Stomach (tissue), 9 donors: ENCODE data around the gene ELN. TPM values are rescaled to one million over a fixed set of nuclear protein-coding genes. Genes with fewer than 3 reads are reported as not detected.

Source experiments
- DNase-seq, 2 donors: peaks; one replicate each; pipeline versions ENCODE4 v3.0.0 to v3.0.0-alpha.2; 2013 to 2019
- H3K27ac ChIP-seq, 5 donors: fragments of 200-600 bp in 4 of 5; sonication (generic) in 4 of 5; one replicate each; pipeline ENCODE4 v1.5.1; 2013 to 2019; ENCODE audit warnings: mild to moderate bottlenecking in 1 of 5, moderate library complexity in 1 of 5
- H3K27me3 ChIP-seq, 3 donors: fragments of 200-600 bp; sonication (generic); one replicate each; pipeline ENCODE4 v1.5.1; 2017 to 2019; ENCODE audit warnings: mixed run types in 1 of 3
- H3K36me3 ChIP-seq, 4 donors: fragments of 200-600 bp; sonication (generic); 1 replicate in 3 of 4; 2 replicates in 1 of 4; pipeline ENCODE4 v1.5.1; 2016 to 2019
- H3K4me1 ChIP-seq, 4 donors: fragments of 200-600 bp; sonication (generic); one replicate each; pipeline ENCODE4 v1.5.1; 2016 to 2019
- H3K4me3 ChIP-seq, 4 donors: fragments of 200-600 bp; sonication (generic) in 3 of 4; one replicate each; pipeline ENCODE4 v1.5.1; 2016 to 2019; ENCODE audit warnings: mild to moderate bottlenecking in 1 of 4
- H3K9me3 ChIP-seq, 4 donors: fragments of 200-600 bp; sonication (generic); one replicate each; pipeline ENCODE4 v1.5.1; 2016 to 2019
- EP300 ChIP-seq: sonication (generic); formaldehyde crosslinking; IDR thresholded peaks from one replicate; pipeline ENCODE4 v1.6.1; 2017; ENCODE audit warnings: antibody characterized with exemption
- POLR2A ChIP-seq, 4 donors: fragments of 450-650 bp; IDR thresholded peaks; one replicate each; pipeline ENCODE4 v1.6.1; 2016; ENCODE audit warnings: antibody characterized with exemption in 4 of 4, control low read depth in 2 of 4, mild to moderate bottlenecking in 1 of 4, moderate library complexity in 1 of 4
- POLR2AphosphoS5 ChIP-seq, 3 donors: sonication (generic); formaldehyde crosslinking; IDR thresholded peaks; one replicate each; pipeline ENCODE4 v1.6.1; 2016; ENCODE audit warnings: antibody characterized with exemption in 3 of 3
- WGBS, 5 donors: extraction: QIAGEN DNeasy Blood & Tissue Kit in 3 of 5; methylation state at CpG; one replicate each; pipeline versions ENCODE4 v1.1.5 to v1.1.7; 2013 to 2018; 5-methylcytosine and 5-hydroxymethylcytosine counted together
- intact Hi-C: fragments of 100-400 bp; cut with DNase I; formaldehyde crosslinking; loops from one replicate; pipeline ENCODE4 v1.15.1; 2023; ENCODE audit warnings: low total_unique reads
- polyA plus RNA-seq, 3 donors: library from polyadenylated mRNA; stranded (reverse); fragments of 200-250 nt; gene quantifications; one replicate each; pipeline ENCODE4 v1.2.3, GENCODE V29; 2013
- total RNA-seq, 5 donors: library from RNA; depleted of rRNA; stranded (reverse); fragments of >200 nt; gene quantifications; one replicate each; pipeline versions ENCODE4 v1.1.0 to v1.2.3, GENCODE V29; 2014 to 2016
- TF ChIP-seq, protein P1 (sequence below), 7 experiments: fragments of 450-650 bp in 4 of 7; fragments of 200-600 bp in 3 of 7; sonication (generic) in 3 of 7; IDR thresholded peaks; one replicate each; pipeline ENCODE4 v1.5.1; 2016 to 2019; ENCODE audit warnings: antibody characterized with exemption in 7 of 7, control low read depth in 2 of 7, mild to moderate bottlenecking in 1 of 7
- donor health status: healthy with polysubstance abuse.
- donor health status: Bipolar disorder and iron deficiency.
- donor health status: healthy.

The ELN gene
- total and polyA plus RNA-seq, 8 donors: 19.4 to 274 (median 66.5) TPM

- Histone ChIP-seq H3K27ac (no peak overlapping the region), H3K4me1 (peaks cover 16 to 38% (median 29%) of the 10 kb centered on the region in 4 donors)
Observed at GRCh38 chr7:74018246-74018895, 9.6 kb upstream of the ELN start.

DNA sequence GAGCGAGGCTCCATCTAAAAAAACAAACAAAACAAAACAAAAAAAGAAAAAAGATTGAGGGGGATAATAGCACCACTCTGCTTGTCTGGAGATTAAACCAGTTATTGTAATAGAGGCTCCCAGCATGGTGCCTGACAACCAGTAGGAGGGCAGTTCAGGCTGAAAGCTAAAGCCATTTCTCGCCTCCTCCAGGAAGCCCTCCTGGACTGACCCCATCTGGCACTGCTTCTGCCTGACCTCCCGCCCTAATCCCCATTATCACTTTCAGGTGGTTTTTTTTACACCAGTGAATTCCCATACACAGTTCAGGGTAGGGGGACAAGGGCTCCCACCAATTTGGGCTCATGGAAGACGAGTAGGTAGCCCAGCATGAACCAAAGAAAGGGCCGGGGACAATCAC is 8.8 kb upstream of the ELN start:
- Histone ChIP-seq H3K4me1 (peaks cover 21 to 38% (median 29%) of the 10 kb centered on the region in 4 donors), H3K9me3 (no peaks in the 10 kb centered on the region), H3K27me3 (peaks cover 0 to 25% (median 0%) of the 10 kb centered on the region in 3 donors), H3K36me3 (no peaks in the 10 kb centered on the region), H3K4me3 (no peak overlapping the region), H3K27ac (no peak overlapping the region)
- no peak for DNase-seq
- TF ChIP-seq POLR2AphosphoS5 (IDR thresholded peaks at IDR 0.05) (no peak), POLR2A (IDR thresholded peaks at IDR 0.05) (no peak), EP300 (no peak)
- TF ChIP-seq, protein P1, sequence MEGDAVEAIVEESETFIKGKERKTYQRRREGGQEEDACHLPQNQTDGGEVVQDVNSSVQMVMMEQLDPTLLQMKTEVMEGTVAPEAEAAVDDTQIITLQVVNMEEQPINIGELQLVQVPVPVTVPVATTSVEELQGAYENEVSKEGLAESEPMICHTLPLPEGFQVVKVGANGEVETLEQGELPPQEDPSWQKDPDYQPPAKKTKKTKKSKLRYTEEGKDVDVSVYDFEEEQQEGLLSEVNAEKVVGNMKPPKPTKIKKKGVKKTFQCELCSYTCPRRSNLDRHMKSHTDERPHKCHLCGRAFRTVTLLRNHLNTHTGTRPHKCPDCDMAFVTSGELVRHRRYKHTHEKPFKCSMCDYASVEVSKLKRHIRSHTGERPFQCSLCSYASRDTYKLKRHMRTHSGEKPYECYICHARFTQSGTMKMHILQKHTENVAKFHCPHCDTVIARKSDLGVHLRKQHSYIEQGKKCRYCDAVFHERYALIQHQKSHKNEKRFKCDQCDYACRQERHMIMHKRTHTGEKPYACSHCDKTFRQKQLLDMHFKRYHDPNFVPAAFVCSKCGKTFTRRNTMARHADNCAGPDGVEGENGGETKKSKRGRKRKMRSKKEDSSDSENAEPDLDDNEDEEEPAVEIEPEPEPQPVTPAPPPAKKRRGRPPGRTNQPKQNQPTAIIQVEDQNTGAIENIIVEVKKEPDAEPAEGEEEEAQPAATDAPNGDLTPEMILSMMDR (IDR thresholded peaks at IDR 0.05): no peak
- intact Hi-C loops: no loop called here
- WGBS, 5 donors: 81 to 83% (median 82%) methylated on average over 5 of the region's 5 CpGs

More at GRCh38 chr7:74018246-74018895, 9.6 kb upstream of the ELN start:
- WGBS, 5 donors: 72 to 79% (median 77%) methylated on average over 10 of the region's 10 CpGs
- DNase-seq: no peak
- H3K4me3 ChIP-seq: no peak overlapping the region
- no peaks in the 10 kb centered on the region for H3K9me3 ChIP-seq
- H3K27me3 ChIP-seq: peaks cover 0 to 17% (median 0%) of the 10 kb centered on the region in 3 donors
- TF ChIP-seq POLR2AphosphoS5 (IDR thresholded peaks at IDR 0.05) (no peak), EP300 (no peak), POLR2A (IDR thresholded peaks at IDR 0.05) (no peak)
- H3K36me3 ChIP-seq: no peaks in the 10 kb centered on the region
- intact Hi-C loops: no loop called here

DNA sequence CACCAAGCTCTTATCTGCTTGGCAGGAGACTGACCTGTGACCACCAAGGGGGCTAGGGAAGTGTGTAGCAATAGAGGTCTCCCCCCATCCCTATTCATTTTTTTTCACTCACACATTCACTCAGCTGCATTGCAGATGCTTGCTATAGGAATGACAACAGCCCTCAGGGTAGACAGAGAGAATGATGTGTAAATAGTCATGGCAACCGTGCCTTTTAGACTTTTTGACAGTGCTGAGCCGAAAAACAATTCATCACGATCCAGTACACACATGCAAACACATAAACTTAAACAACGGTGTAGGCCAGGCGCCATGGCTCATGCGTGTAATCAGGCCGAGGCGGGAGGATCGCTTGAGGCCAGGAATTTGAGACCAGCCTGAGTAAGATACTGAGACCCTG is 7.6 kb upstream of the ELN start:
- intact Hi-C loops: loop anchor here (10.0 kb wide), 1 partner anchor 156 kb away; the partner anchor contains the start of gene TMEM270
- WGBS, 5 donors: 82 to 91% (median 86%) methylated on average over 9 of the region's 9 CpGs
- no peak for DNase-seq
- Histone ChIP-seq H3K27me3 (peaks cover 0 to 36% (median 0%) of the 10 kb centered on the region in 3 donors), H3K27ac (no peak overlapping the region), H3K9me3 (no peaks in the 10 kb centered on the region), H3K36me3 (no peaks in the 10 kb centered on the region), H3K4me1 (peaks cover 18 to 40% (median 29%) of the 10 kb centered on the region in 4 donors), H3K4me3 (no peak overlapping the region)
- no peak for TF ChIP-seq POLR2A (IDR thresholded peaks at IDR 0.05)
- no peak for TF ChIP-seq POLR2AphosphoS5 (IDR thresholded peaks at IDR 0.05)
- TF ChIP-seq EP300: no peak
- TF ChIP-seq, protein P1 (IDR thresholded peaks at IDR 0.05): no peak

- TF ChIP-seq POLR2A (IDR thresholded peaks at IDR 0.05) (no peak), EP300 (no peak), POLR2AphosphoS5 (IDR thresholded peaks at IDR 0.05) (no peak)
- TF ChIP-seq, protein P1 (IDR thresholded peaks at IDR 0.05): no peak
- Histone ChIP-seq H3K4me1 (peaks cover 28 to 53% (median 40%) of the 10 kb centered on the region in 4 donors), H3K9me3 (no peaks in the 10 kb centered on the region), H3K27ac (no peak overlapping the region), H3K27me3 (peaks cover 0 to 49% (median 0%) of the 10 kb centered on the region in 3 donors), H3K36me3 (no peaks in the 10 kb centered on the region), H3K4me3 (no peak overlapping the region)
- intact Hi-C loops: loop anchor here (10.0 kb wide), 1 partner anchor 157 kb away; the partner anchor contains the start of gene TMEM270
- no peak for DNase-seq
- 46 to 66% (median 55%) methylated on average over 15 to 26 of the region's 26 CpGs for WGBS, 5 donors
Observed at GRCh38 chr7:74021546-74022320, 6.2 kb upstream of the ELN start.
